HG02759 (cell line): ENCODE results near the gene GRPR.
"Not testable (repeated sequence)": the region's sequence is repeated elsewhere in the genome, so short reads cannot be mapped to it uniquely, and the experiment has no call there.

ENCODE experiments used
- ATAC-seq: cut with Tn5 transposase; IDR thresholded peaks from one replicate; pipeline ENCODE4 v1.9.1; 2021; ENCODE audit warnings: mild to moderate bottlenecking, moderate library complexity; ENCODE audit not compliant: unreplicated experiment

Gene GRPR

DNA sequence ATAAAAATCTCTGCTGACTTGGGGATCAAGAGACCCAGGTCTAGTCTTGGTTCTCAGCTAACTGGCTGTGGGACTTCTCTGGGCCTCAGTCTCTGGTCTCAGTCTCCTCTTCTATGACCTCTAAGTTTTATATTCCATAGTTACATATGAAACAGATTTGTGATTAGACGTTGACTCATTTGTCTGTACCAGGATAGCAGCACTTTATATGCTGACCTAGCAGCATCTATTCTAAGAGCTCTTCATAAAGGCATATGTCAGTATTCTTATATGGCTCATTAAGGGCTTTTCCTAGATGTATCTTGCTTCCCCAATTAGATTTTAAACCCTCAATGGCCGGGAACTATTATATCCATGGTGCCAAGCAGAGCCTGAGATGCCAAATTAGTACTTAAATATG is 12.7 kb downstream of the GRPR start:
- ATAC-seq = no peak

DNA sequence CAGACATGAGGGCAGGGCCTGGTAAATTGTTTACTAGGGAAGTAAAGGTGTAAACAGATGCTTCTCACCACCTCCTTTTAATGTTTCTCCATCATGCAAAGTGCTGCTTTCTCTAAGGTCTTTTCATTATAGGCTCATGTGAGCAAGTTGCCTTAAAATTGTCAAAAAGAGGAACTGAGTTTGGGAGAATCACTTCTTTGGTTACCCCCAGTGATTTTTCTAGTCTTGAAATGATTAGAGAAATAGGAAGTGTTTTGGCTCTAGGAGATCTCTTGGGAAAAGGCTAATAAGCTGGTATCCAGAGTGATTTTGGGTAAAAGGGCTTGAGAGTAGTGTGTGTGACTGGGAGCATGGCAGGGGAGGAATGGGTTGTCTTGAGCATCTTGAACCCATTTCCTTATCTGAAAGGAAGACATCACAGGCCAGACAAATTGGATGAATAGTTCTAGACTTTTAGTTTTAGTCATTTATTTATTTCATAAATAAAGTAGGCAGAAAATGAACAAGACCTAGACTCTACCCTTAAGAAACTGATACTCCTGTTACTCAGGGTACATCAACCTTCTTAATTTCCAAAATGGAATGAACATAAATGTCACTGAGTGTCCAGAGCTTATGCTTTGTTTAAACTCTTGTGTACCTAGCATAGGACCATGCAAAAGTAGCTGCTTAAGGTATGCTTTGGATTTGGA is 14.2 kb downstream of the GRPR start:
- ATAC-seq = peak; percentile 74

DNA sequence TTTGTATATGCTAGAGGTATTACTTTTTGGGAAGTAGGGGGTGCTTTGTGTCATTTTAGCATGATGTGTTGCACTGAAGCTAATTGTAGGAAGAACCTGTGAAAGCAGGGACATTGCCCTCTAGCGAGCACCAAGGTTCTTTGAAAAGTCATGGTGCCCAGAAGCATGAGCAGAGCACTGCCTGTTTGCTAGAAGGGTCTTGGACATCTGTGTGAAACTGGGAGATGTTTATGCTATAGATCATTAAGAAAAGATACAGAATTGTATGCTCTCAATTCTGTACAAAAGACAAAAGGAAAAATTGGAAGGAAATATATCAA is 14.7 kb downstream of the GRPR start:
- ATAC-seq = peak; percentile 47

DNA sequence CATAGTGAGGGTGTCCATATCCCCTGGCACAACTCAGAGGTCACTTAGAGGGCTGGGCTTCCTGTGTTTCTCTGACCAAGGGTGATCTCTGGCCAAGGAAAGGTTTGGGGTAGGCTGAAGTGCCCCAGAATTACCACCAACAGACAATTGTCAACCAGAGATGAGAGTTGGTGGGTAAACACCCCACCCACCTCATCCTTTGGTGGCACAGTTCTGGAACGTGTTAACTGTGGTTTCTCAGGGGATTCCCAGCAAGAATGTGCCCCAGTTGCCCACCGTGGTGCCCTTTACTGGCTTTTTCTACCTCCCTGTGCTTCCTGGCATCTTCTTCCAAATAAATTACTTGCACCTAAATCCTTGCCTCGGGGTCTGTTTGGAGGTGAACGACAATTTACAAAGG is 17.1 kb downstream of the GRPR start:
- no peak for ATAC-seq

DNA sequence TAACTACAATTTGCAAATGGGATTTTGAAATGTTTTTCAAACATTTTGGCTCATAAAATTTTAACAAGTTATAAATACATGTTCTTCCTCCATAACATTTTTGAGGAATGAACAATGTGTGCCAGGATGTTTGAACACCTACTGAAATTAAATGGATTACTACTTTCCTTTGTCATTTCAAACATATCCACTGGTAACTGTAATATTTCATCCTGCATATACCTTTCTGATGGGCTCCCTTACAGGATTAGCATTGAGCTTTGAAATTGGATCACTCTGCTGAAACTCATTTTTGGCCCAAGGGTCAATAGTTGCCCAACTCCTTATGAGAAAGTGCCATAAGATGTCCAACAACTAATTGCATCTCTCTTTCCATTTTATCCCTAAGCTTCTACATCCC is 17.6 kb downstream of the GRPR start:
- ATAC-seq = no peak

DNA sequence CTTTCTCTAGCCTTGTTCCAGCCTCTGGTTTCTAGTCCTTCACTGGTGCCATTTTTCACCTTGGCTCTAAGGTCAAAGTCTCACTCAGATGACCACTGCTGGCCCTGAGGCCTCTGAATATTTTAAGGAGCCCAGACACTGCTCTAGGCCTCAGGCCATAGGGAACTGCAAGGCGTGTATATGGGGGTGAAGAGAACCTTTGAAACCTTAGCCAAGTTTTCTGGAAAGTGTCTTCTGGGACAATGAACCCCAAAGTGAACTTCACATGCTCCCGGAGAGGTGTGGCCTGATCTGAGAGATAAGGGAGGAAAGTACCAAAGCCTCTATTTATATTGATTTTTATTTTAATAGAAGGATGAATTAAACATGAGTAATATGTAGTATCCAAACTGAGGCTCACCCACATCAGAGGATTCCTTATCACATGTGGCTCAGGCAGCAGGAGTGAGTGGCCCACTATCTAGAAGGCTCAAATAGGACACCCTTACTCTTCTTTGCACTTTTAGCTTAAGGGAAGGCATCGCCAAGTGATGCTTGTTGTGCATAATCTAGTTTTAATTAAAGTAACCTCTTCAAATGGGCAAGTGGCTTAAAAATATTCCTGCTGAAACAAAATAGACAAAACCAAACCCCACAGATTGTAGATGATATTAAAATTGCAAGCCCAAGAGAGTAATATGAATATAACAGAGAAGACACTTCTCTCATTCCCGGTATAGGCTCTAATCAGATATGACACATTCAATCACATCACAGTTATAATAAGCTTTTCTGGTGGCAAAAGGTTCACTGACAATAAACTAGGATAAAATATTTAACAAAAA is 18.3 kb downstream of the GRPR start:
- no peak for ATAC-seq

DNA sequence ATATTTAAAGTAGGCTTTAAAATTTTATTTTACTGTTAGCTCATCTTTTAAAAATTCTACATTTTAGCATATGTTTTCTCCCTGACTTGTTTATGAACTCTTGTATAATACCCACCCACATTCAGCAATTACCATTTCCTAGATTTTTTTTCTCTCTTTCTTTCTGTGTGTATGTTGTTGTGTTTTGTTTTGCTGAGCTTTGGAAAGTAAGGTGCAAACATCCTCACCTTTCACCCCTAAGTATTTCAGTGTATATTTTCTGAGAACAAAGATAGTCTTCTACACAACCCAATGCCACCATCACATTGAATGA is 18.8 kb downstream of the GRPR start:
- ATAC-seq = no peak

DNA sequence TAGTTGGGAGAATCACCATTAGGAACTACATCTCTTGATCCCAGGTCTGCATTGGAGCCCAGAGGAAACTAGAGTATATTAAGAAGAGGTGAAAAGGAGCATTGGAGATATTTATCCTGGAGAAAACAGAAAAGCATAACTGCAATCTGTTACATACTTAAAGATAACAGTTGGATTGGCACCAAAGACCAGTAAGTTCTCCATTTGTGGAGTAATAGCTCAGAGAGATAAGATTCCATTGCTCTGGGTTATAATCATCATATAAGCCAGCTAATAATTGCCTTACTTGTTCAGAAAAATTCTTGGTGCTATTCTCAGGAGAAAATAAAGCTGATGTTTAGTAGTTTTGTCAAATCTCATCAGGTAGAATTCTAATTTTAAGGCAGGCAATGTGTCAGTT is 20.6 kb downstream of the GRPR start:
- ATAC-seq = no peak

DNA sequence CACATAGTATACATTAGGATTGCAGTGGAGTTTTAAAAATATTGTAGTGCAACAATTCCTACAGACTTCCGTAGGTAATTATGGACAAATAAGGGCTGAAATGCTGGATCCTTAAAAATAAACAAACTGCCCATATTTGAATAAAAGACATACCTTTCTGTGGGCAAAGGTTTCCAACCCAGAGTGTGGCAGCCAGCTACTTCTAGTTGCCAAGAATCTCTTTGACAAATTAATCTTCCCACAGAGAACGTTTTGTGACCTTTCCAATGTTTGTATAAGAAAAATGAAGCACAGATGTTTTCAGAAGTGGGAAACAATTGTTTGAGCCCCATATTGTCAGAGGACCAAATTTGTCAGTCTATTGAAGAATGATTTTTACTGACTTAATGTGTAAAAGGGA is 21.1 kb downstream of the GRPR start:
- no peak for ATAC-seq

DNA sequence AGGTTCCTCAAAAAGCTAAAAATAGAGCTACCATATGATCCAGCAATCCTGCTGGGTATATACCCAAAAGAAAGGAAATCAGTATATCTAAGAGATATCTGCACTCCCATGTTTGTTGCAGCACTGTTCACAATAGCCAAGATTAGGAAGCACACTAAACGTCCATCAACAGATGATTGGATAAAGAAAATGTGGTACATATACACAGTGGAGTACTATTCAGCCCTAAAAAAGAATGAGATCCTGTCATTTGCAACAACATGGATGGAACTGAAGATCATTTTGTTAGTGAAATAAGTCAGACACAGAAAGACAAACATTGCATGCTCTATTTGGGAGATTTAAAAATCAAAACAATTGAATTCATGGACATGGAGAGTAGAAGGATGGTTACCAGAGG is 21.7 kb downstream of the GRPR start:
- ATAC-seq = not testable (repeated sequence)

DNA sequence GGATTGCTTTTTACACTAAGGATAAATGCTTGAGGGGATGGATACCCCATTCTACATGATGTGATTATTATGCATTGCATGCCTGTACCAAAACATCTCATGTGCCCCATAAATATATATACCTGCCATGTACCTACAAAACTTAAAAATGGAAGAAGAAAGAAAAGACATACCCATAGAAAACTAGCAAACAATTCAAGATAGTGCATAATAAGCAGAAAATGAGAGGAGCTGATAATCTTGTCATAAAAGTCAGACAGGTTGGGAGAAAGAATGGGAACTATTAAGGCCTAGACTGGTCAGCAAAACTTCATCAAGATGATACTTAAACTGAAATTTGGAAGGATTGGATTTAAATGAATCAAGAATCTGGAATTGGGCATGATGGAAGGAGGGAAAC is 22.3 kb downstream of the GRPR start:
- no peak for ATAC-seq

DNA sequence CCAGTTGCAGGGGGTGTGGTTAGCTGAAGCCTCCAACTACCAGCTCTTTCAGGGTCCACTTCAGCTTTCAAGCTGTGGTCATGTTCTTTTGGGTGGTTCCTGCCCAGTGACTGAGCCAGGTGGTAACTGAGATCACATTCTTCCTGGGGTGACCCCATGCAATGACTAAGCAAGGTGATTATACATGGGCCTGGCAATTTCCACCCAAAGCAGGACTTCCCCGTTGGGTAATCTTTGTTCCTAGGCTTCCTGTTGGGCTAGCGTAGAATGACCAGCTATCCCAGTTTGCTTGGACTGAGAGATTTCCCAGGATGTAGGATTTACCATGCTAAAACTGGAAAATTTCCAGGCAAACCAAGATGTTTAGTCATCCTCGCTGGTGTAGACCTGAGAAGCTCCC is 25.5 kb downstream of the GRPR start:
- ATAC-seq = no peak

DNA sequence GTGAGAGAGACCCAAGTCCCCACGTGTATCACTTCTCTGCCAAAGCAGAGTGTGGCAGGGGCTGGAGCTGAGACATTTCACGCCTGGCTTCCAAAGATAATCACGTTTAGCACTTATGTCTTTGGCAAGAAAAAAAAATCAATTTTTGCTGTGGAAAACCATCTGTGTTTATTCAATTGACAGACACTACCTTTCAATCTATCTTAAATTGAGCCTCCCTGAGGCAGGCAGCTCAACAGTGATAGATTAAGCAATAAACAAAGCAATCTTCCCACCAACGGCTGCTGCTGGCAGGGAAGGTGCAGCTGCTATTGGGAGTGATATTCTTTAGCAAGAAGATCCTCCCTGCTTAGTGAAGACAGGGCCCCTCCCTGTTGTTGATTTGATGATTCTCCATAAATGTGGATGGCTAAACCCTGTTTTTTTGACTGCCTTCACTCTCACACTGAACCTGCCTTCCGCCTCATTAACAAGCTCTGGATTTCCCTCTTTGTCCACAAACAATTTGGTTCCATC is 32.3 kb downstream of the GRPR start:
- no peak for ATAC-seq

DNA sequence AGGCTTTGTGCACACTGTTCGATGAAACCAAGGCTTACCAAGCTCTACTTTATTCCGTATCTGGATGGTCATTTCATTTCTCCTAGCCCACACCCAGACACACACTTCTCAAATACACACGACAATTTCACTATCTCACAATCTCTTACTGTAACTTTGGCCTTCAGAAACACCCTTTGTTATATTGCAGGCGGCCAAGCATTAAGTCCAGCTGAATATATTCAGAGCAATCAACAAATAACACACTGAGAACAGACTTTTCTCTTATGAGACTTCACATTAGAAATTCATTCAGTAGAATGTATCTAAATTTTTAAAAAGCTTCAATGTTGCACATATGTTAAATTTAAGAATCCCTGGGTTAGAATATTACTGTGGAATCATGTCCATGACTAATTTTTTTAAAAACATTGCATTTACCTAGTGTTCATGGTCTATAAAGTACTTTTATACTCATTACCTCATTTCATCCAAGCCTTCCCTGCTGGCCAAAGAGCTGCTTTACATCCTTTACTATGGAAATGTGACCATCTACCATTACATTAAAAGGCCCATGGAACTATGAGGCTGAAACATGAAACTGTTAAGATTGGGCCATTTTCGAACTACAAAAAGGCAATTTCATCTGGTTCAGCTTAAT is 33.4 kb downstream of the GRPR start:
- ATAC-seq = no peak

DNA sequence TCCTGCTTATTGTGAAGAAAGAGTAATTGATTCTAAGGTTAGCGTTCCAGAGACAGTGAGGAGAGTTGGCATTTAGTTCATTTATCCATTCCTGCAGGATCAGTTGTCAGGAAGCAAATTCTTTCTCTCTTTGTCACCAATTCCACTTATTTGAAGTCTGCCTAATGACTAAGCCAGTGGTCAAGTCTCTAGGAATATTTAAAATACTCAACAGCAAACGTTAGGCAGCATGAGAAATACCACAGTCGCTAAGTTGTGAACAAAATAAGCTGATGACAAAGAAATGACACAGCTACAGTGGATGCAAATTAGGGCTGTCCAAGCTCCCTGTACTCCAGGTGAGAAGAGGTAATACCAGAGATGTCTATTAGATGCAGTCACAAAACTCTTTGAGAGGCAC is 37.4 kb downstream of the GRPR start:
- no peak for ATAC-seq

DNA sequence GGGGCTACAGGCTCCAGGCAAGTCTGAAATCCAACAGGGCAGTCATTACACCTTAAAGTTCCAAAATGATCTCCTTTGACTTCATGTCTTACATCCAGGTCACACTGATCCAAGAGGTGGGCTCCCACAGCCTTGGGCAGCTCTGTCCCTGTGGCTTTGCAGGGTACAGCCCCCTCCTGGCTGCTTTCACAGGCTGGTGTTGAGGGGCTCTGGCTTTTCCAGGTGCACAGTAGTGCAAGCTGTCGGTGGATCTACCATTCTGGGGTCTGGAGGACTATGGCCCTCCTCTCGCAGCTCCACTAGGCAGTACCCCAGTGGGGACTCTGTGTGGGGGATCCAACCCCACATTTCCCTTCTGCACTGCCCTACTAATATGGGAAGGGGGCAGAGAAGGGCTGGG is 37.8 kb downstream of the GRPR start:
- ATAC-seq = not testable (repeated sequence)

DNA sequence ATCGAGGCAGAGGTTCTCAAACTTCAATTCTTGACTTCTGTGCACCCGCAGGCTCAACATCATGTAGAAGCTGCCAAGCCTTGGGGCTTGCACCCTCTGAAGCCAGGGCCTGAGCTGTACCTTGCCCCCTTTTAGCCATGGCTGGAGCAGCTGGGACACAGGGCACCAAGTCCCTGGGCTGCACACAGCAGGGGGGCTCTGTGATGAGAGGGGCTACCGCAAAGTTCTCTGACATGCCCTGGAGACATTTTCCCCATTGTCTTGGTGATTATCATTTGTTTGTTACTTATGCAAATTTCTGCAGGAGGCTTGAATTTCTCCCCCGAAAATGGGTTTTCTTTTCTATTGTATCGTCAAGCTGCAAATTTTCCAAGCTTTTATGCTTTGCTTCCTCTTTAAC is 39.0 kb downstream of the GRPR start:
- ATAC-seq = no peak

DNA sequence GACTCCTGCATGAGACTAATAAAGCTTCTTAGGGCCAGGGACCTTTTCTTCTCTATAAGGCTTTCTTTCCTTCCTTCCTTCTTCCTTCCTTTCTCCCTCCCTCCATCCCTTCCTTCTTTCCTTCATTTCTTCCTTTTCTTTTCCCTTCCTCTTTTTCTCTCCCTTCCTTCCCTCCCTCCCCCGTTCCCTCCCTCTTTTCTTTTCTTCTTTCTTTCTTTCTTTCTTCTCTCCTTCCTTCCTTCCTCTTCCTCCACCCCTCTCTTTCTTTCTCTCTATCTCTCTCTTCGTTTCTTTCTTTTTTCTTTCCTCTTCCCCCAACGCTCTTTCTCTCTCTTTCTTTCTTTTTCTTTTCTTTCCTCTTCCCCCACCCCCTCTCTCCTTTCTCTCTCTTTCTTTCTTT is 41.4 kb downstream of the GRPR start:
- ATAC-seq = no peak

DNA sequence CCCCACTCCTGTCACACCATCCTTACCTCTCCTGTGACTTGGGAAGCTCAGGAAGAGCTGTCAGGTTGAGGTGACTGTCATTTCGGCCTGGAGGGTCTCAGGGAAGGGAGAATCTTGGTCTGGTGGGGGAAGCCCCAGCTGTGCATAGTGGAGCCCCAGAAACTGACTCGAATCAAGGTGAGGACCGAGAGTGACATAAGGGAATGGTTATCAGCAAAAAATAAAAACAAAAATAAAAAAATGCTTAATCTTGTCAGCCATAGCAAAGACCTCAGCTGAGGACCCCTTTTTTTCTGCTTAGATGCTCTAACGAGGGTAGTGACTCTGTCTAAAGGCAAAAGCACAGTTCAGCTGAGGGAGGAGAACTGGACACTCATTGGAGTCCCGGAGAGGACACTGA is 43.8 kb downstream of the GRPR start, which contains the start of gene MAGEB17:
Gene MAGEB17, plus strand, starts transcription at position 301 of the 400 bp plus-strand sequence. CDS start 2,902 bp downstream, outside the sequence.
- ATAC-seq = no peak

DNA sequence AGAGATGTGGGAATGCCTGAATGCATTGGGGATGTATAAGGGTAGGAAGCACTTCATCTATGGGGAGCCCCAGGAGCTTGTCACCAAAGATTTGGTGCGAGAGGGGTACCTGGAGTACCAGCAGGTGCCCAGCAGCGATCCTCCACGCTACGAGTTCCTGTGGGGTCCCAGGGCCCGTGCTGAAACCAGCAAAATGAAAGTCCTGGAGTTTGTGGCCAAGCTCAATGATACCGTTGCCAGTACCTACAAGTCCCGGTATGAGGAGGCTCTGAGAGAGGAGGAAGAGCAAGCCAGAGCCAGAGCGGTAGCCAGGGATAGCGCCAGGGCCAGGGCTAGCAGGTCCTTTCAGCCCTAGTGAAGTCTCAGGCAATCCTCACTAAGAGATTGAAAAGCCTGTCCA is 47.7 kb downstream of the GRPR start:
- no peak for ATAC-seq

DNA sequence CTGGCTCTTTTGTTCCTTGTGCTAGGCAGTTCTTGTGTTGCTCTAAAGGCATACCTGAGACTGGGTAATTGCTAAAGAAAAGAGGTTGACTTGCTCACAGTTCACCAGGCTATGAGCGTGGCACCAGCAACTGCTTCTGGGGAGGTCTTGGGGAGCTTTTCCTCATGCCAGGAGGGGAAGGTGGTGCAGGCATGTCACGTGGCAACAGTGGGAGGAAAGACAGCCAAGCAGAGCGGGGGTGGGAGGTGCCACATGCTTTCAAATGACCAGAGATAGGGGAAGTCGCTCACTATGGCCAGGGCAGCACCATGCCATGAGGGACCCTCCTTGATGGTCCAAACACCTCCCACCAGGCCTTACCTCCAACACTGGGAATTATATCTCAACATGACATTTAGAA is 48.6 kb downstream of the GRPR start:
- no peak for ATAC-seq

DNA sequence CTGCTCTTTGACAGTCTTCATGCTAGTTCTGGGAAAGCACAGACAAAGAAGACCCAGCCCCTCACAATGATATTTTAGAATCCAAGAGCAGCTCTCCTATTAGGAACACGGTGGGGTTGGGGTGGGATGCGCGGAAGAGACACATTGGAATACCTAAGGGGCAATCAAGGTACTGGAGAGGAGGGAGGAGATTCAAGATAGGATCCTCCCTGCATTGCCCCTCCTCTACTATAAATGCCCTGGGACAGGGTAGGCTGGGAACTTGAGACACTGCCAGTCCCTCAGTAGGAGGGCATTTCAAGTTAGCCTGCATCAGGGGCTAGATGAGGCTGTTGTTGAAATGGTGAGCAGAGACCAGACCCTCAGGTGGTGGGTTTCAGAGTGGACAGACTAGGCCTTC is 49.0 kb downstream of the GRPR start:
- ATAC-seq = no peak
